DOHH2 (cell line): ENCODE measurements around the gene NCKAP5.

ENCODE experiments used
- H3F3A ChIP-seq: fragments of 200-600 bp; sonication (generic), shearing (Covaris generic); 2 replicates; pipeline ENCODE4 v1.6.0; 2016; ENCODE audit warnings: antibody characterized with exemption, mild to moderate bottlenecking; ENCODE audit not compliant: control insufficient read depth, insufficient read depth
- H3K27ac ChIP-seq: fragments of 200-600 bp; sonication (generic); 2 replicates; pipeline ENCODE4 v1.5.1; 2014; ENCODE audit warnings: low read depth, mild to moderate bottlenecking, low read length, moderate library complexity
- H3K27me3 ChIP-seq: fragments of 200-600 bp; sonication (generic); 2 replicates; pipeline ENCODE4 v1.6.1; 2014; ENCODE audit warnings: mild to moderate bottlenecking, low read length, mixed read lengths; ENCODE audit not compliant: control insufficient read depth
- H3K36me3 ChIP-seq: fragments of 200-600 bp; sonication (generic); 2 replicates; pipeline ENCODE4 v1.6.1; 2014; ENCODE audit warnings: mild to moderate bottlenecking, low read length, moderate library complexity, mixed read lengths; ENCODE audit not compliant: control insufficient read depth
- H3K4me1 ChIP-seq: fragments of 200-600 bp; sonication (generic); 2 replicates; pipeline ENCODE4 v1.6.1; 2014; ENCODE audit warnings: mild to moderate bottlenecking, low read length, mixed read lengths; ENCODE audit not compliant: control insufficient read depth
- H3K4me2 ChIP-seq: fragments of 200-600 bp; sonication (generic); 2 replicates; pipeline ENCODE4 v1.6.0; 2014; ENCODE audit warnings: mild to moderate bottlenecking, low read length, moderate library complexity
- H3K4me3 ChIP-seq: fragments of 200-600 bp; sonication (generic); 2 replicates; pipeline ENCODE4 v1.5.1; 2014; ENCODE audit warnings: mild to moderate bottlenecking, low read length, mixed read lengths
- H3K79me2 ChIP-seq: fragments of 200-600 bp; sonication (generic); 2 replicates; pipeline ENCODE4 v1.6.1; 2014; ENCODE audit warnings: mild to moderate bottlenecking, low read length, mixed read lengths; ENCODE audit not compliant: control insufficient read depth
- H3K9me2 ChIP-seq: fragments of 200-600 bp; sonication (generic); replicated peaks from 2 replicates; pipeline ENCODE4 v1.6.1; 2014; ENCODE audit warnings: mild to moderate bottlenecking, low read length, mixed read lengths; ENCODE audit not compliant: control insufficient read depth
- H3K9me3 ChIP-seq: fragments of 200-600 bp; sonication (generic); 2 replicates; pipeline ENCODE4 v1.6.1; 2014; ENCODE audit warnings: antibody characterized with exemption, low read length, mixed read lengths; ENCODE audit not compliant: control insufficient read depth, insufficient read depth
- H4K20me1 ChIP-seq: fragments of 200-600 bp; sonication (generic); 2 replicates; pipeline ENCODE4 v1.6.0; 2014; ENCODE audit warnings: low read depth, mild to moderate bottlenecking, antibody characterized with exemption, low read length, moderate library complexity; ENCODE audit not compliant: control insufficient read depth, insufficient read depth
- CTCF ChIP-seq: fragments of 200-600 bp; sonication (generic); IDR thresholded peaks from one replicate; pipeline ENCODE4 v1.5.1; 2014; ENCODE audit warnings: antibody characterized with exemption, mild to moderate bottlenecking, low read depth, low read length; ENCODE audit not compliant: poor library complexity, severe bottlenecking
- EZH2phosphoT487 ChIP-seq: fragments of 200-600 bp; sonication (generic); IDR thresholded peaks from 2 replicates; pipeline ENCODE4 v1.6.1; 2017; ENCODE audit warnings: borderline replicate concordance, mild to moderate bottlenecking, antibody characterized with exemption, low read length, moderate library complexity, mixed read lengths

NCKAP5 gene

GRCh38 chr2:133231264-133231663 is 337.0 kb downstream of the NCKAP5 start:
- Histone ChIP-seq H3F3A (no peaks in the 10 kb centered on the region), H3K79me2 (no peaks in the 10 kb centered on the region), H3K4me2 (no peak overlapping the region), H3K27me3 (no peaks in the 10 kb centered on the region), H4K20me1 (no peaks in the 10 kb centered on the region), H3K4me1 (no peaks in the 10 kb centered on the region), H3K4me3 (no peak overlapping the region), H3K36me3 (no peaks in the 10 kb centered on the region), H3K9me2 (no peaks in the 10 kb centered on the region), H3K9me3 (no peaks in the 10 kb centered on the region), H3K27ac (no peak overlapping the region)
- TF ChIP-seq CTCF: no peak
- no peak for TF ChIP-seq EZH2phosphoT487

DNA sequence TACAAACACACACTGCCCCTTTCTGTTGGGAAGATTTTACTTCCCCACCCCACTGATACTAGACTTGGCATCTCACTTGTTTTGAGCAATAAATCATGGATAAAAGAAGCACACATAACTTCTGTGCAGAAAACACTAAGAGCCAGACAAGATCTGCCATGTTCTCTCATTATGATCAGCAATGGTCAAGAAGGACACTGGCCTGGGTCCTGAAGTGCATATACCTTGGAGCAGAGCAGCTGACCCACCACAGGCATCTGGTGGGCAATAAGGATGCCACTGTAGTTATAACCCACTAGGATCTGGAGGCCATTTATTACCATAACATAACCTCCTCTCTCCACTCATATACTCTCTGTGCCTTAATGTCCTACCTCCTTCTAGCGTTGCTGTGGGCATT is 338.3 kb downstream of the NCKAP5 start:
- Histone ChIP-seq H3K4me2 (no peak overlapping the region), H3K9me2 (no peaks in the 10 kb centered on the region), H3F3A (no peaks in the 10 kb centered on the region), H3K27ac (no peak overlapping the region), H3K27me3 (no peaks in the 10 kb centered on the region), H3K4me3 (no peak overlapping the region), H3K36me3 (no peaks in the 10 kb centered on the region), H3K4me1 (no peaks in the 10 kb centered on the region), H4K20me1 (no peaks in the 10 kb centered on the region), H3K79me2 (no peaks in the 10 kb centered on the region), H3K9me3 (no peaks in the 10 kb centered on the region)
- no peak for TF ChIP-seq CTCF
- no peak for TF ChIP-seq EZH2phosphoT487

DNA sequence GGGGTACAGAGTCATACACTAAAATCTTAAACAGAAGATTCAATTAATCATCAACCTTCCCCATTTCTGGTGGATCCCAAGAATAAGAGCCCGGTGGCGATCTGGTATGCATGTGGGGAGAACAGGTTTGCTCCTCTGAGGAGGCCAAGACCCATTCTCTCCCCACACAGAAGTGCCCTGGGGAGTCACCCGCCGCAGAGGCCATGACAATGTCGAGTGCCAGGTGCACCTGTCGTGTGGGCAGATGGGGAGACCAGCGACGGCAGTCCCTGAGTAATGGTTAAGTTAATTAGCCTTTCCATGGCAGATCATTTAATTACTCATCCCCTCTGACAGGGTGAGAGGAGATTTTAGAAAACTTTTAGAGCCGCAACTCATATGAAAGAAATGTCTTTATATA is 345.0 kb downstream of the NCKAP5 start:
- Histone ChIP-seq H3K4me1 (no peaks in the 10 kb centered on the region), H3K27me3 (no peaks in the 10 kb centered on the region), H4K20me1 (no peaks in the 10 kb centered on the region), H3K27ac (no peak overlapping the region), H3K4me3 (no peak overlapping the region), H3K9me2 (no peaks in the 10 kb centered on the region), H3K4me2 (no peak overlapping the region), H3K36me3 (no peaks in the 10 kb centered on the region), H3F3A (no peaks in the 10 kb centered on the region), H3K79me2 (no peaks in the 10 kb centered on the region), H3K9me3 (no peaks in the 10 kb centered on the region)
- TF ChIP-seq EZH2phosphoT487 (no peak), CTCF (no peak)

DNA sequence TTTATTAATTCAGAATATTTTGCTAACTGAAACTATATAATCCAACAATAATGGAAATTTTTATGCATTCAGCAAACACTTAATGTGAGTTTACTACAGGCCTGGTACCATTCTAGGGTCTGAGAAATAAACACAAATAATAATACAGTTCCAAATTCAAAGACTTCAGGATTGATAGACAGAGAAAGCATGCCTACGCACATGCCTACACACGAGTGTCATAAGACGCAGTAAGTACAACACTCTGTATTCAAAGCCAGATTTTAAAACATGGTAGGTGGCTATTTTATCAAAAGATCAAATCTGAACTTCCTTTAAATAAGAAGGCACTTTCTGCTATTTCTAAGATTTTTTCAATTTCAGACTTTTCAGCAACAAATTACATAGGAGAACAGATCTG is 346.9 kb downstream of the NCKAP5 start:
- H3K27ac ChIP-seq: no peak overlapping the region
- no peaks in the 10 kb centered on the region for H4K20me1 ChIP-seq
- H3K9me3 ChIP-seq: no peaks in the 10 kb centered on the region
- no peak overlapping the region for H3K4me2 ChIP-seq
- H3K27me3 ChIP-seq: no peaks in the 10 kb centered on the region
- H3K79me2 ChIP-seq: no peaks in the 10 kb centered on the region
- no peak overlapping the region for H3K4me3 ChIP-seq
- H3K9me2 ChIP-seq: no peaks in the 10 kb centered on the region
- no peaks in the 10 kb centered on the region for H3K4me1 ChIP-seq
- TF ChIP-seq CTCF: no peak
- no peaks in the 10 kb centered on the region for H3F3A ChIP-seq
- H3K36me3 ChIP-seq: no peaks in the 10 kb centered on the region
